ENCODE data around the gene GPBP1L1. TPM values are rescaled to one million over a fixed set of nuclear protein-coding genes. Genes with fewer than 3 reads are reported as not detected.

Gene GPBP1L1, protein sequence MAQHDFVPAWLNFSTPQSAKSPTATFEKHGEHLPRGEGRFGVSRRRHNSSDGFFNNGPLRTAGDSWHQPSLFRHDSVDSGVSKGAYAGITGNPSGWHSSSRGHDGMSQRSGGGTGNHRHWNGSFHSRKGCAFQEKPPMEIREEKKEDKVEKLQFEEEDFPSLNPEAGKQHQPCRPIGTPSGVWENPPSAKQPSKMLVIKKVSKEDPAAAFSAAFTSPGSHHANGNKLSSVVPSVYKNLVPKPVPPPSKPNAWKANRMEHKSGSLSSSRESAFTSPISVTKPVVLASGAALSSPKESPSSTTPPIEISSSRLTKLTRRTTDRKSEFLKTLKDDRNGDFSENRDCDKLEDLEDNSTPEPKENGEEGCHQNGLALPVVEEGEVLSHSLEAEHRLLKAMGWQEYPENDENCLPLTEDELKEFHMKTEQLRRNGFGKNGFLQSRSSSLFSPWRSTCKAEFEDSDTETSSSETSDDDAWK
- 73.3 and 98.5 TPM in 2 replicates for total RNA-seq

DNA sequence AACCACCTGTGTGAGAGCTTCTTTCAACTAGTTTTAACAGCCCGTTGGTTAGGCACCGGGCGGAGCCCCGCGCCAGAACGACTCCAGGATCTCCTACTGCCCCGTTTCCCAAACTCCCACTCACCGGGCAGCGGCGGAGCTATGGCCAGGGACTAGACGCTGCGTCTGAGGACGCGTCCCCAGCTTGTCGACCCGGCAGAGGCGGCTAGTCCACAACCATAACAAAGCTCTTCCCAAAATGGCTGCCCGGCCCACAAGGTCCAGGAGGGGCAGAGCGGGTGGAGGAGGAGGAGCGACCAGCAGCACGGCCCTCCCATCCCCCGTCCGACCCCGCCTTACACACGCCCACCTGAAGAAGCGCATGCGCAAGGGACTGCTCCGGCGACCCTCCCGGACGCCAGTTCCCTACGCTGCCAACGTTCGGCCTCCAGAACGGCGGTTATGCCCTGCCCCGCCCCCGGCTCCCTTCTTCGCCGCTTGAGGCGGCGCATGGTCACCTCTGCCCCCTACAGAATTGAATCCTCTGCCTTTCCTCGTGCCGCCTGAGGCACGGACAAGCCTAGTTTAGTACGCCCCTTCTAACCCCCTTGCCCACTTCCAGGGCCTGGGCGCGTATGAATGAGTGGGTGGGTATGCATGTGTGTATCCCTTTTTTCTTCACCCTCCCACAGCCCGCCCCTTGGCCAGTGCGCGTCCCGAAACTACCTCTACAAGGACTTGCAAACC is at the start of gene GPBP1L1:
Gene GPBP1L1 (minus strand): TSS at position 246 of the 726 bp plus-strand sequence. CDS start 27,446 bp downstream, outside the sequence.

DNA sequence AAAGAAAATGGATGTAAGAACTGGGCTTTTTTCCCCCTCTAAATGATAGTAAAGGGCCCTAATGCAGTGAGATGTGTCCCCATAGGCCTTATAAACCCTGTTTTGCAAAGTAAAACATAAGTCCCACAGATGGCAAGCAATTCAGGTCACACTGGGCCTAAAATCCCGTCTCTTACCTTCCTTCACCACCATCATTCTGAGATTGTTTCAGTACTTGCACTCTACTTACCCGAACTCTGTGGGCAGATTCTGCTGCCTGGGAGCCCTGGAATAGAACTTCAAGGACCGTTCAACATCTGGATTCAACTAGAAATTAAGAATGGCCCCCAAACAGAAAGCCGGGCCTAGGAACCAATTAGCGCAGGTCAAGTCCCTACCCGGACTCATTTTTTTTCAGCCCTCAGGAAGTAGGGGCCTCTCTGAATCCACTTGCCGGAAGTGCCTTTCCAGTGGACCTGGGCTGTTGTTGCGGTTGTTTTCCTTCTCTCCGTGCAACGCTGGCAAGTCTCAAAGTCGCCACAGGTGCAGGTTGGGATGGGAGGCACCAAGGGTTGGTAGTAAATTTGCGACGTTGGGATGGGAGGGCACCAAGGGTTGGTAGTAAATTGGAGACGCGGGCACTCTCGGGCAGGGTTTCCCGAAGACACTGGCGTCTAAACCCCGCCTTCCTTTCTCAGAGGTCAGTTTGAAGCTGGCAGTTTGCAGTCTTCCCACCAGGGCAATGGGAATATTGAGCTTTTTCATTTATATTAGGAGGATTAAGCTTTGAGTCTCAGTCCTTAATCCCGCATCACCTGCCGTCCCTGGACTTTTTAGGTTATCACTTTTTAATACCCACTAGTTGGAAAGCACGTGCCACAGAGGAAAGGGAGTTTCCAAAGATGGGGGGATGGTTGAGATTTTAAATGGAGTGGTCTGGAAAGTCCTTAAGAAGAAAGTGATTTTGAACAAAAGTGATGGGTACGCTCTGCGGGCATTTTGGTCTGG is 1.7 kb upstream of the GPBP1L1 start, which contains the start of gene TMEM69:
Gene TMEM69 (plus strand): TSS at position 428 of the 987 bp plus-strand sequence. CDS start 2,888 bp downstream, outside the sequence.

GRCh38 chr1:45623972-45624371 is 62.4 kb downstream of the GPBP1L1 start, which contains the start of gene CCDC17:
CCDC17 (minus strand) TSS chr1:45624054; CDS start chr1:45623909, 145 bp downstream.

DNA sequence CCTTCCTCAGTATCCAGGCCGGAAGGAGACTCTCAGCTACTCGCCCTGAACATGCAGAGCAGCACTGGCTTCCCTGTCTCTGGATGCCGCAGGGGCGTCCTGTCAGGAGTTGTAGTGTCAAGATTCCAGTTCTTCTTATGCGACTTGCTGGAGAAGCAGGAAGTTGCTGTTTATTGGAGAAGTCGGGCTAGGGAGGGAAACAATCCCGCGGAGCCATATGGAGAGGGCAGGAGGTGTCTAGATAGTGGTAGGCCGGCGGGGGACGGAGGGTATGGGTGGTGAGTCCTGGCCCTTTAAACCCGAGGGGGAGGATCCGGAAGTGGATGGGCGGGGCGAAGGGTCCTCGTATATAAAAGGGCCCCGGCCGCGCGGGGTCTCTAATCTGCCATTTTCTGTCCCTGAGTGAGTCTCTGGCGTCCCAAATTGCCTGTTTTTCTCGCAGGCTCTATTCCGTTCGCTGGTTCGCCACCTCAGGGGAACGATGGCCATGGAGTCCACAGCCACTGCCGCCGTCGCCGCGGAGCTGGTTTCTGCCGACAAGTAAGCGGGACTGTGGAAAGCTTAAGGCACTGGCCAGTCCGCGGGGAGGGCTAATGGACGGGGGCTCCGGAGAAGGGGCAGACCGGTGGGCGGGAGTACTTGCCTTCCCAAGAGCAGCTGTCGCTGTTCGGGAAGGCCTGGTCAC is 102.5 kb downstream of the GPBP1L1 start, which contains the start of gene NASP:
Gene NASP (plus strand): TSS at position 376 of the 685 bp plus-strand sequence. CDS start 106 bp downstream, at position 482.

Other genes starting within 250 kb of the GPBP1L1 start
- gene TESK2, start 195.4 kb downstream of the GPBP1L1 start, total RNA-seq, result 2.3 and 2.5 TPM in 2 replicates
- 0.50 and 0.73 TPM in 2 replicates for gene CCDC163, start 186.5 kb downstream of the GPBP1L1 start, total RNA-seq
- gene MMACHC, start 186.2 kb downstream of the GPBP1L1 start, total RNA-seq, result 1.6 and 2.8 TPM in 2 replicates
- 436 and 653 TPM in 2 replicates for gene PRDX1, start 164.6 kb downstream of the GPBP1L1 start, total RNA-seq
- gene AKR1A1, start 135.7 kb downstream of the GPBP1L1 start, total RNA-seq, result 102 and 133 TPM in 2 replicates
- gene NASP, start 102.5 kb downstream of the GPBP1L1 start, total RNA-seq, result 23.0 and 60.4 TPM in 2 replicates
- gene CCDC17, start 62.5 kb downstream of the GPBP1L1 start, total RNA-seq, result 0.99 and 1.6 TPM in 2 replicates
- gene TMEM69, start 1.6 kb upstream of the GPBP1L1 start, total RNA-seq, result 11.2 and 13.2 TPM in 2 replicates
- 16.9 and 20.2 TPM in 2 replicates for gene IPP, start 64.1 kb upstream of the GPBP1L1 start, total RNA-seq
- 21.7 and 29.8 TPM in 2 replicates for gene MAST2, start 117.1 kb upstream of the GPBP1L1 start, total RNA-seq